ENCODE results near the gene C1QTNF3.
"Not testable (repeated sequence)": the region's sequence is repeated elsewhere in the genome, so short reads cannot be mapped to it uniquely, and the experiment has no call there.

C1QTNF3 gene, protein sequence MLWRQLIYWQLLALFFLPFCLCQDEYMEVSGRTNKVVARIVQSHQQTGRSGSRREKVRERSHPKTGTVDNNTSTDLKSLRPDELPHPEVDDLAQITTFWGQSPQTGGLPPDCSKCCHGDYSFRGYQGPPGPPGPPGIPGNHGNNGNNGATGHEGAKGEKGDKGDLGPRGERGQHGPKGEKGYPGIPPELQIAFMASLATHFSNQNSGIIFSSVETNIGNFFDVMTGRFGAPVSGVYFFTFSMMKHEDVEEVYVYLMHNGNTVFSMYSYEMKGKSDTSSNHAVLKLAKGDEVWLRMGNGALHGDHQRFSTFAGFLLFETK

DNA sequence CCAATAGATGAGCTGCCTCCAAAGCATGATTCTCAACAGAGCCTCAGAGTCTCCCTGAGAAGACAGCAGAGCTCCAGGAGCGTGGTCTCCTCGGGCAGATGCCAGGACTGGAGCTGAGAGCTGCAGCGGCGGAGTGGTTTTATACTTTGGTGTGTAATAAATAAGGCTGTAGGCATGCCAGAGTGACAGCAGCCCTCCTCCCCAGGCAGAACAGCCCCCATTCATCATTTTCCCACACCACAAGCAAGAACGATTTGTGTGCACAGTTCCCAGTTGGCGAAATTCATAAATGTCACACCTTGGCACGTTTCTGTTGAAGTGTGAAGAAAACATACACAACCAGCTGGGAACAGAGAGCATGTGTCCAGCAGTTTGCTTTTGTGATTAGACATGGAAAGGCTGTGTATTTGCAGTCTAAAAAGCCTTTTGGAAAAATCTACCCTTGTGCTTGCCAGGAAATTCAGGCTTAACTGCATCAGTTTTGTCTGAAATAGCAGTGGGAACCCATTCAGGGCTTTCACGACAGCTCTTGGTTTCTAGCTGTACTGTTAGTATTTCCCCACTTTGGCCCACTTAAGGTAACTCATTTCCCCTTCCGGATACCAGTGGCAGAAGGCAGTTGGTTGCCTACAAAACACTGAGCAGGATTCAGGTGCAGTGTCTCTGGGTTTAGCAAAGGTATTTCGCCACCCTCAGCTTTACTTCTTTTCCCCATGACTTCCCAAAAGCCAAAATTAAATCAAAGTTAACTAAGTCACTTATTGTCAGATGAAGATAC lies at the start of gene C1QTNF3:
TSS of gene C1QTNF3 (minus strand) at position 115 of the 778 bp plus-strand sequence. CDS start at position 27, 88 bp downstream.
- no peak for DNase-seq (ENCODE audit: low read depth)

DNA sequence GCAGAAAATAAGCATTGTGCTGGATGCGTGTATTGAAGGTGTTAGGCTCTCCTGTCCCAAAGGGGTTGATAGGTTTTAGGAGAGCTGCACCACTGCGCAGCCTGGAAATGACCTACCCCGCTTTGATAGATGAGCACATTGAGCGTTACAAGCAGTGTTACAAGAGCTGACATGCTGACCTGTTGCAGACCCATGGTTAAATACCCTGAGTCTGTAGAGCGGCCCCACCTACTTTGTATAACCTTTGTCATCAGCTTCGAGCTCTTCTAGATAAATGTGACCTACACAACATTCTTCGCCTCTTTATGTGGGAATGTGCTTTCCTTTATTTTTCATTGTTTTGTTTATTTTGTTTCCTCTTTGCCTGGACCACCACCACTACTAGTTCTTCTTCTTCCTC lies 48.0 kb upstream of the C1QTNF3 start:
- DNase-seq (ENCODE audit: low read depth): not testable (repeated sequence)

DNA sequence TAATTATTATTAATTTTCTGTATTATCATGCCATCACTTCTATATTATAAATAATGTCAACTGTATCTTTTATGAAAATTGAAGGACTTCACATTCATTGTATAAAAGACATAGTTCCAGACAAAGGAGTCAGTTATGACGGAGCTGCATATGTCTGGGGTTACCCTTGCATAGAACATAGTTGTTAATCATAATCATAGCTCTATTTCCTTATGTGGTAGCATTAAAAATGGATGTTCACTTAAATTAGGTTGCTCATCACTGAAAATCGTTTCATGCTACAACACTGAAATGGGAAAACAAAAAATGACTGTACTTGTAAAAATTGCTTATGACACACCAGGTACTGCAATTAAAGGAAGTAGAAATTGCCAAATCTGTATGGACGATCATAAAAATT lies 46.8 kb upstream of the C1QTNF3 start:
- DNase-seq (ENCODE audit: low read depth): not testable (repeated sequence)

DNA sequence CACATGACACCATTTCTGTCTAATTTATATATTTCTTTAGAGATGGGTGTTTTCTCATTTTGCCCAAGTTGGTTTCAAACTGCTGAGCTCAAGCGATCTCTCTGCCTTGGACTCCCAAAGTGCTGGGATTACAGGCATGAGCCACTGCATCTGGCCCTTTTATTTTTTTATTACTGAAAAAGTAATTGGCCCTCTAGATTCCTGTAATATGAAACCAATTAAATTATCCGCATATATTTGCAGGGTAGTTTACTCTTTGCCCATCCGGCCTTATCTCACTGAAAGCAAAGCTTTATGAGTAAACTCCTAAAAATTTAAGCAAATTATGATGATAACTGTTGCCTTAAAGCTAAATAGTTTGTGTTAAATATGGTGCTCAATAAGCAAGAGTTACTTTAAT lies 44.7 kb upstream of the C1QTNF3 start:
- DNase-seq (ENCODE audit: low read depth): not testable (repeated sequence)

DNA sequence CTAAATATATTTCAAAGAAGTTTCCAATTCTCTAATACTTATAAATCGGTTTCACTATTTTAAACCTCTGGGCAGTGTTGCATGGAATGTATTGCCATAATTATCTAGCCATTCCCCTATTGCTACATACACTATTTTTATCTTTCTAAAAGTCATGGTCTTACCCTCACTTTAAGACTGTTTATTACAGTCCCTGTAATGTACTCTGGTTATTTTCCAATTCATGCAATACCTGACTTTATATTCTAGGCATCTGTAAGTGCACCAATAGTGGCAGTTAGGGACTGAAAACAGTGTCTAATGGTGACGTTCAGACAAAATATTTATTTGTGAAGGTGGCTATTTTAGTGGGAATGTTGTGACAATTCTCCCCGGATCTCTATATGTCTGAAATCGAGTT lies 40.9 kb upstream of the C1QTNF3 start:
- not testable (repeated sequence) for DNase-seq (ENCODE audit: low read depth)

DNA sequence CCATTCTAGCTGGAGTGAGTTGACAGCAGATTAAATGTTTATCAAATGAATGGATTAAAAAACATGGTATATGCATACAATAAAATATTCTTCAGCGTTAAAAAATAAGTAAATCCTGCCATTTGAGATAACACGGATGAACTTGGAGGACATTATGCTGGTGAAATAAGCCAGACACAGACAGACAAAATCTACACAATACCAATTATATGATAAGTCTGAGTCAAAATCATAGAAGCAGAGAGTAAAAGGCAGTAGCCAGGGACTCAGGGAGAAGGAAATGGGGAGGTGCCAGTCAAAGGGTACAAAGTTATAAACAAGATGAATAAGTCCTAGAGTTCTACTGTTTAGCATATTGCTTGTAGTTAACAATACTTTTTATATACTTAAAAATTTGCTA lies 36.5 kb upstream of the C1QTNF3 start:
- DNase-seq (ENCODE audit: low read depth): not testable (repeated sequence)

DNA sequence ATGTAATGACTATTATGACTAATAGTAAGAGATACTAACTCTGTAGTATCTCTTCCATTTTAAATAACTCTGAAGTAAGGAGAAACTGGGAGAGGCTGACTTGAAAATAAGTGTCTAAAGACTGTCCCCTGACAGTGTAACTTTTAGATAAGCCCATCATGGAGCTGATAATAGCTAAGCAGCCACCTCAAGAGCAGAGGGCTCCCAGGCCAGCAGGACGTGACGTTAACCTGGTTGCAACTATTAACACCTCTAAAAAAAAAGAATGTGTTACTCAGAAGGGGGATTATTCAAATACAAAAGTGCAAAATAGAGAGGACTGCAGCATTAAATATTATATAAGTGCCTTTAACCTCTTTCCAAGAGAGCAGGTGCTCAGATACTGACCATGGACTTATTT lies 34.6 kb upstream of the C1QTNF3 start:
- DNase-seq (ENCODE audit: low read depth): not testable (repeated sequence)

DNA sequence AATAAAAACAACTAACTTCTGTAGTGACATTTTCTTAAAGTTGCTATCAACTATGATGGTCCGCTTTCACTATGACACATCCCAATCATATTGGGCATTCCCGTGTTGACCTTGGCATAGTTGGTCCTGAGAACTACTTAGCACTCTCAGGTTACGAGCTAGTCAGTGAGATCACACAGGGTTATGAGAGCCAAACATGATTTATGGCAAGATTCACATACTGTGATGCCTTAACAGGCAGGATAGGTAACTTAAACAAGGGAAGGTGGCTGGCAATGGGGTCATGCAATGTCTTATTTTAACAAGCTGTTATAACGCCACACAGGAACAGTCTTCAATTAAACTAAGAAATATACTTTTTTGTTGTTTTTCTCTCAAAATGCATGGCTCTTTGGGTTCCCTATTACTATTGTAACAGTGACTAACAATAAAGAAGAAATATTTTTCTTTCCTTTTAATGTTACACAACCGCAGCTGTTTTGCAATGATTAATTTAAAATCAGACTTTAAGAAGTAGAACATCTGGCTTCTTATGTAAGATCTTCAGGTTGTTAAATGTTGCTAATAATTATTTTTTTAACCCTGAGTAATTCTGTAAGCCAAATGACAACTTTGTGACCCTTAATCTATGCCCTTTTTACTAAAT lies 33.8 kb upstream of the C1QTNF3 start:
- not testable (repeated sequence) for DNase-seq (ENCODE audit: low read depth)

DNA sequence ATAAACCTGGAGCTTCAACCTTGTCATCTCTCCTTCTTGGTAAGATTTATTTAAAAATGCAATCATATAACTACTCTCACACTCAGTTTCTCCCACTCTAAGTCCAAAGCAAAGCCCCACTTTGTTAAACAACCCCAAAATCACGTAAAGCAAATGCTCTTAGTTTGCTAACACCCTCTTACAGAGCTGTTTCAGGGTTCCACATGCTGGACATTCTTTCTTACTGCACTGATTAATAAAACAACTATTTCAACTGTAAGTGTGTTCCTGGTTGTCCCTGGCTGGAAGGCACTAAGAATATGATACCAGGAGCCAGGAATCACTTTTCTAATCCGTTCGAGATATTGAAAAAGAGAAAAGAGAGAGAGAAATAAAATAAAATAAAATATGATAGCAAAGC lies 31.5 kb upstream of the C1QTNF3 start:
- DNase-seq (ENCODE audit: low read depth): not testable (repeated sequence)

DNA sequence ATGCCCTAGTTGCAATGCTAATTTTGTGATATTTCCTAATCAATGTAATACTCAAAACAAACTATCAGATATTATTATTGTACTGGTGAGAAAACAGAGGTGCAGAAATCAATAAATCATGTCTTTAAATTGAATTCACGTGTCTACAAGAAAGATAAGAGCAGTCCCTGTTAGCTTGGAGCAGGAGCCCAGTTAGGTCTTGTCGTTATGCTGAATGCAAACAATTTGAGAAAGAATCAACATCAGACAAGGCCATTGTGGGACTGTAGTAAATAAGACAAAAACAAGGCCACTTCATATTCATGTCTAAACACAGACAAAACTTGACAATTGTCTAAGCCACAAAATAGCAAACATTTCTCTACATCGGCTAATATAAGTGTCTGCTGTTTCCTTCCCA lies 31.1 kb upstream of the C1QTNF3 start:
- not testable (repeated sequence) for DNase-seq (ENCODE audit: low read depth)

DNA sequence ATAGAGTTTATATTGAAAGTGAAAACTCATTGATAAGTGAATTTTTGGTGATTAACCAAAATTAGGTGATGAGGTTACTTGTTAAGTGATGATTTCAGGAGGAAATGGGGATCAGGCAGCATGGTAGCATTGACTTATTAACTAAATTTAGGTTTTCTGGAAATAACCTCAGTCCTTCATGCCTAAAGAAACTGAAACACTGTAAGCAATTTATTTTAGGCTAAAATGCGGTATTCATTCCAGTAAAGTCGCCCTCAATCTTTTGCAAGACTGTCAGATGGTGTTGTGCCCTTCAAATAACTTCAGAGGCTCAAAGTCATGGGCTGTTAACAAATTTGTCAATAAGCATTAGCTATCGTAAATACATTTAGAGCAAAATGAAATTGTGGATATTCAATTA lies 27.6 kb upstream of the C1QTNF3 start:
- DNase-seq (ENCODE audit: low read depth): not testable (repeated sequence)

DNA sequence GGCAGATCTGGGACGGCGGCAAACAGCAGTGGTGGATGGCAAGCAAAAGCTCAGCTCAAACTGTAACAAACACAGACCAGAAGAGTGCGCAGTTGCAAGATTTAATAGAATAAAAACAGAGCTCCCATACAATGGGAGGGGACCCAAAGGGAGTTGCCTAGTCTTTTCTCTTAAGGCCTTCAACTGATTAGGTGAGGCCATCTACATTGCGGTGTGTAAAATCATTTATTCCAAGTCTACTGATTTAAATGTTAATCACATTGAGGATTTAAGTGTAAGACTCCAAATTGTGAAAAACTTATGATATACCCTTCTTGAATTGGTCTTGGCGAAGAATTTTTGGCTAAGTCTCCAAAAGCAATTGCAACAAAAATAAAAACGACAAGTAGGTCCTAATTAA lies 21.6 kb upstream of the C1QTNF3 start:
- no peak for DNase-seq (ENCODE audit: low read depth)

DNA sequence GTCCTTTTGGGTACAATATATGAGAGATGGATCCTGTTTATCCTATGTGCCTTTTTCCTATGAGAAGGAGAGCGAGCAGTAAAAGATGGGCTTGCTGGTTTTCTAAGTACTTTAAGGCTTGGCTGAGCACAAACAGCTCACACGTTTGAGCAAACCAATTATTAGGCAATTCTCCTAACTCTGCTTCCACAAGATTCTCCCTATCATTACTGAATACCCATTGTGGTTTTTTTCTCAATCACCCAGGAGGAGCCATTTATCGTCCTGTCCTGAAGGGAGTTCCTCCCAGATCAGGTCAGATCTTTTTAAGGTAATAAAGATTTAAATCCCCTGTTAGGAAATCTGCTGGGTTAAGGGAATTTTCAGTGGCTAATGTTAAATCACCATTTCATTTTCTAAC lies 19.4 kb upstream of the C1QTNF3 start:
- DNase-seq (ENCODE audit: low read depth): no peak

DNA sequence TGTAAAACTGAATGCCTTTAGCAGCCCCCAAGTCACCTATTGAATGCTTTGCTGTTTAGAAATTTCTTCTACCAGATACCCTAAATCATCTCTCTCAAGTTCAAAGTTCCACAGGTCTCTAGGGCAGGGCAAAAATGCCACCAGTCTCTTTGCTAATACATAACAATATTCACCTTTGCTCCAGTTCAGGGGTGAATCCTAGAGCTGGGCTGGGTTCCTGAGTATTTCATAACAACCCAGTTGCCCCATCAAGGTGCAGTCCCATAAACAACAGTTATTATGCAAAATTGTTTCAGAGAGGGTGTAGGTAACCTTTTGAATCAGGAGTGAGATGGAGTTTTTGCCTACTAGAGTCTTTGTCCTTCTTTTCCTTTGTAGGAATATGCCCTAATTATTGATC lies 19.0 kb upstream of the C1QTNF3 start:
- no peak for DNase-seq (ENCODE audit: low read depth)

DNA sequence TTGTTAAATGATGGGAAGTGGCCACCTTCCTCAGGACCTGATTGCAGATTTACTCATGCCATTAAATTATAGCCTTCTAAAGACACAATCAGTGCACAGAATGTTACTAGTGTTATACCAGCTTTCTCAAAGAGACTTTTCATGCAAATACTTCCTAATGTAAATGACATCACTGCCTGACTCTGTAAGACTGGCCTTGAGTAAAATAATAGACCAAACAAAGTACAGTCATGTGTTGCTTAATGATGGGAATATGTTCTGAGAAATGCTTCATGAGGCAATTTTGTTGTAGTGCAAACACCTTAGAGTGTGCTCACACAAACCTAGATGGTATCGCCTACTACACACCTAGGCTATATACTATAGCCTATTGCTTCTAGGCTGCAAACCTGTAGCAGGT lies 17.0 kb upstream of the C1QTNF3 start:
- no peak for DNase-seq (ENCODE audit: low read depth)

DNA sequence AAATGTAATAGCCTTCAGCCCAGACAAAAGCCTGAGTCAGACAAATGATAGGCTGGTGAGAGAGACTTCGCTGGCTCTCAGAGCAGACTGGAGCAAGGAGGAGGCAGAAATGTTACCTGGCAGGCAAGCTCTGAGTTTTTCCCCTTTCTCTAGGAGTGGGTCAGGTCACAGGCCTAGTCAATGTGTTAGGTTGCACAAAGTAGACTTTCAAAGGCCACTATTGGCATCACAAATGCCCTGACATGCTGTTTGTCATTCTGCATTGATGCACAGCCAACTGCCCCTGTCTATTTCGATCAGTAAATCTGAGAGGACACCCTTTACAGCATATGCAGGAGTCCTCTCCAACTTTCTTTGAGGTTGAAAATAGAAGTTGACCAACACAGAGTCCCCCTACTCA lies 15.5 kb upstream of the C1QTNF3 start:
- DNase-seq (ENCODE audit: low read depth): no peak

DNA sequence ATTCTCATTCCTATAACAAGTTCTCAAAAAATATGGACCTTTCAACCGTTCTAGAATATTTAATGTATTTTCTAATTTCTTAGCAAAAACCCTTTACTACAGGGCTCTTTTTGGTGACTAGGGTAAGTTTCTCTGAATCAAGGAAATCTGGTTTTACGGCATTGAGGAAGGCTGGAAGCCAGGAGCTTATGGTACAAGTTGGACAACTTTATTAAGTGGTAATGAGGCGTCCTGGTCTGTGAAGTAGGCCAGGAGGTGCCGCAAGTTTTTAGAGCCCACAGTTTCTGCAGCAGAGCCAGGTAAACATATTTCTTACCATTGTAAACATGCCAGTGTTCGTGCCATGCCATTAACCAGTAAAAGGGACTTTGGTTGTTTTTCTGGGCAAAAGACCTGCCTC lies 14.6 kb upstream of the C1QTNF3 start:
- DNase-seq (ENCODE audit: low read depth): no peak

DNA sequence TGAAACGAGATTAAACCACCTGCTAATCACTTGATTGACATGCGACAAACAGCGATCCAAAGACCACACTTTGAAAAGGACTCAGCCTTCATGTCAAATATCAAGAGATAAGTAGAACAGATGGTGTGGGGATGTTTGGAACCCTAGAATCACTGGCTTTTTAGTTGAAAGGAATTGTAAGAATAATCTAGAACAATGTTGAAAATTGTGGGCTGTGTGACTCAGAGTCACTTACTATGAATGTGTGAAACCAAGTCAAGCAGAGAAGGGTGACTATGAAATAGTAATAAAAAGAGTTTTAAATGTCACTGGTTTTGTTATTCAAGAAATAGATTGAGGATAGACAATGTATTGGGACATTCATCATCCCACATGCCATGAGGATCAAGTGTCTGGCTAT lies 14.1 kb upstream of the C1QTNF3 start:
- DNase-seq (ENCODE audit: low read depth): no peak

DNA sequence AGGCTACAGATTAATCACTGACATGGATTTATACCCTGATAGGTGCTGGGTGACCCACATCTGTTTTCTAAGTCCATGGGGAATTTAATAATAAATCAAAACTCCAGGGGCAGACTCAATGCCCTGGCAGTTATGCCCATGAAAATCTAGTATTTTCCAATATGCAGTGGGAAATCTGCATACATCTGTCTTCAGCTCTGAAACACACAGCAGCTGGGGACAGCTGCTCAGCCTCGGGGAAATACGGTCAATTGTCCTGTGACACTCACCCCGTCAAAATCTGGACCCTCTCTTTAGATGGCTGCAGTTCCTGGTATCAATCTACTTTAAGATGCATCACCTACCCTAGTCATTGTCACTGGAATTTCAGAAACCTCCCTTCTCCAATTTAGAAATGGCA lies 12.7 kb upstream of the C1QTNF3 start:
- DNase-seq (ENCODE audit: low read depth): no peak

DNA sequence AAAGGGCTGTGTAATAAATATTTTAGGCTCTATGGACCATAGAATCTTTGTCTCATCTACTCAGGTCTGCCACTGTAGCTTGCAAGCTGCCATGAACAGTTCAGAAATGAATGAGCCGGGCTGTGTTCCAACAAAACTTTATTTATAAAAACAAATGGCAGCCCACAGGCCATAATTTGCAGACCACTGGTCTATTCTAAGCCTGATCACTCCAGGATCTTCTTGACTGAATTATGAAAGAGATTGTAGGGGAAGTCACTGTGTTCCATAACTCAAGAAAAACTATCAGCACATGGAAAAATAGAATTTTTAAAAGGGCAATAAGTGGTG lies 11.4 kb upstream of the C1QTNF3 start:
- DNase-seq (ENCODE audit: low read depth): no peak

DNA sequence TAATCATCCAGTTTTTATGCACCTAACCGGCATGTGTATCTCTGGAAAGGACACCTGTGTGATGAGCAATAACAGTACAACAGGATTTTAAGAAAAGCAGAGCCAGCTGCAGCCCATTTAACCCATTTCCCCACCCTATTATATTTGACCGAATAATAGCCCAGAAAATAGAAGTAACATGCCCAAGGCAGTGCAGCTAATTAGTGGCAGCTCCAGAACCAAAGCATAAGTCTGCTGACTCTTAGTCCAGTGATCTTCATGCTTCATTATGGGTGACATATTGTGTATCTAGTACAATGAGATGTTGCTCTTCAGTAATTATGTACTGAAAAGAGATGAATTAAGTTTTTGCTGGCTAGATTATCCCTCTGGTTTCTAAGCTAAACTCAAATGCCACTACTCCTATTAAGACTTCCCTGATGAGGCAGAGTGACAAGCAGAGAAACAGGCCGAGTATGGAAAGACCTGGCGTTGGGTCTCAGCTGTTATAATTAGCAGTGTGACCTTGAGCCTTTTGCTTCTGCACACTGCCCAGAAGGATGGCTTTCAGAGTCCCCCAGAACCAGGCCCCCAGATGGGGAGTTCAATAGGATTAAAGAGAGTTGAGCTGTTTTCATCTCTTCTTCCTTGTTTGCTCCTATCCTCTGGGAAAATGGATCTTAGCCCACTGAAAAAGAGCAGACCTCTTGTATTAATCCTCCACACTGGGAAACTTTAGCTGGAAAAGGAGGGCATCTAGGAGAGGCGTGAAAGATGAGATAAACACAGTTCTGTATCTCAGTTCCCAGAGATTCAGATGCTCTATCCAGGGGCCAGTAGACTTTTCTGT lies 10.8 kb upstream of the C1QTNF3 start:
- DNase-seq (ENCODE audit: low read depth): no peak

DNA sequence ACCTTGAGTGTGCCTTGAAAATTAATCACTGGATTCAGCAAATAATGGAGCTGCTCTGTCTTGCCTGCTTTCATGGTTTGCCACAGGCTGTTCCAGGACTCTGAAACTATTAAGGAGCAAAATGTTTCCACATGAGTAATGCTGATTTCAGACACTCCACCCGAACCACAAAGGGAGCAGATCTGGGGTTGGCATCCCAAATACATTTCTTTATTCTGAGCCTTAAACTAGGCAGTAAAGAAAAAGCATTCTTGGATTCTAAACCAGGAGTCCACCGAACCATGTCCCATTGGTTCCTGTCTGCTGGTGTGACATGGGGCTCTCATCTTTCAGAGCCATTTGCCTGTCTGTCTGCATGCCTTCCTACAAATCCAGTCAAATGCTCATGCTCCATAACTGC lies 10.1 kb upstream of the C1QTNF3 start:
- peak; percentile 73 for DNase-seq (ENCODE audit: low read depth)
